Large intestine (tissue), 3 donors: Measurements from ENCODE around the gene ASIC4. TPM values are rescaled to one million over a fixed set of nuclear protein-coding genes. Genes with fewer than 3 reads are reported as not detected.

Source experiments
- DNase-seq, 2 donors: peaks; one replicate each; pipeline versions ENCODE4 v3.0.0 to v3.0.0-alpha.2; 2013
- H3K27ac ChIP-seq: one replicate; pipeline ENCODE4 v1.5.1; 2013; ENCODE audit warnings: low read length
- H3K27me3 ChIP-seq: 2 replicates; pipeline ENCODE4 v1.6.1; 2013; ENCODE audit warnings: low read length; ENCODE audit not compliant: control insufficient read depth, insufficient read depth
- H3K36me3 ChIP-seq: 2 replicates; pipeline ENCODE4 v1.6.1; 2013; ENCODE audit warnings: low read length; ENCODE audit not compliant: control insufficient read depth, insufficient read depth
- H3K4me1 ChIP-seq: one replicate; pipeline ENCODE4 v1.6.1; 2013; ENCODE audit warnings: low read length; ENCODE audit not compliant: control insufficient read depth, insufficient read depth
- H3K4me3 ChIP-seq: one replicate; pipeline ENCODE4 v1.5.1; 2013; ENCODE audit warnings: low read length
- H3K9me3 ChIP-seq: one replicate; pipeline ENCODE4 v1.6.1; 2013; ENCODE audit warnings: mild to moderate bottlenecking, low read depth, low read length, moderate library complexity; ENCODE audit not compliant: control insufficient read depth
- WGBS: methylation state at CpG from one replicate; pipeline ENCODE4 v1.1.5; 2013; ENCODE audit warnings: low lambda C conversion rate; ENCODE audit not compliant: insufficient coverage; 5-methylcytosine and 5-hydroxymethylcytosine counted together
- polyA plus RNA-seq: library from polyadenylated mRNA; unstranded; fragments of 120-200 nt; gene quantifications from one replicate; pipeline ENCODE4 v1.2.1, GENCODE V29; 2013

ASIC4 gene
- polyA plus RNA-seq, 1 donor: 1.1 TPM

- H3K27me3 ChIP-seq: peaks cover 48% of the 10 kb centered on the region
- WGBS: no CpG with 5 or more reads among the region's 4 CpGs
- H3K4me3 ChIP-seq: no peak overlapping the region
- peaks cover 12% of the 10 kb centered on the region for H3K9me3 ChIP-seq
- H3K36me3 ChIP-seq: peaks cover 37% of the 10 kb centered on the region
- H3K4me1 ChIP-seq: peaks cover 24% of the 10 kb centered on the region
- H3K27ac ChIP-seq: no peak overlapping the region
- no peak for DNase-seq
Observed at GRCh38 chr2:219508444-219508734, 5.9 kb upstream of the ASIC4 start.

GRCh38 chr2:219508971-219509779 is 5.1 kb upstream of the ASIC4 start:
- no peak overlapping the region for H3K27ac ChIP-seq
- no peak overlapping the region for H3K4me3 ChIP-seq
- peaks cover 26% of the 10 kb centered on the region for H3K4me1 ChIP-seq
- no peak for DNase-seq
- peaks cover 12% of the 10 kb centered on the region for H3K9me3 ChIP-seq
- no CpG with 5 or more reads among the region's 14 CpGs for WGBS
- peaks cover 29% of the 10 kb centered on the region for H3K36me3 ChIP-seq
- peaks cover 56% of the 10 kb centered on the region for H3K27me3 ChIP-seq

- Histone ChIP-seq H3K4me3 (no peak overlapping the region), H3K9me3 (peaks cover 18% of the 10 kb centered on the region), H3K27ac (no peak overlapping the region), H3K4me1 (peaks cover 28% of the 10 kb centered on the region), H3K27me3 (peaks cover 64% of the 10 kb centered on the region), H3K36me3 (peaks cover 22% of the 10 kb centered on the region)
- DNase-seq: peak in 1 of 2 donors; percentile 55
- 0% methylated on average over 1 of the region's 26 CpGs for WGBS
Observed at GRCh38 chr2:219509780-219510511, 4.3 kb upstream of the ASIC4 start.

- DNase-seq: no peak
- no CpG with 5 or more reads among the region's 22 CpGs for WGBS
- H3K27me3 ChIP-seq: peaks cover 70% of the 10 kb centered on the region
- no peak overlapping the region for H3K4me3 ChIP-seq
- peaks cover 17% of the 10 kb centered on the region for H3K36me3 ChIP-seq
- peaks cover 19% of the 10 kb centered on the region for H3K9me3 ChIP-seq
- no peak overlapping the region for H3K27ac ChIP-seq
- H3K4me1 ChIP-seq: peaks cover 28% of the 10 kb centered on the region
Observed at GRCh38 chr2:219510512-219511135, 3.7 kb upstream of the ASIC4 start.

GRCh38 chr2:219511547-219512325 is 2.5 kb upstream of the ASIC4 start:
- DNase-seq: no peak
- Histone ChIP-seq H3K27me3 (peaks cover 82% of the 10 kb centered on the region), H3K9me3 (peaks cover 19% of the 10 kb centered on the region), H3K27ac (no peak overlapping the region), H3K4me3 (no peak overlapping the region), H3K4me1 (peaks cover 28% of the 10 kb centered on the region), H3K36me3 (peaks cover 6% of the 10 kb centered on the region)
- no CpG with 5 or more reads among the region's 15 CpGs for WGBS

- no peak for DNase-seq
- no CpG with 5 or more reads among the region's 16 CpGs for WGBS
- Histone ChIP-seq H3K36me3 (no peaks in the 10 kb centered on the region), H3K27me3 (peaks cover 90% of the 10 kb centered on the region), H3K4me3 (no peak overlapping the region), H3K27ac (no peak overlapping the region), H3K9me3 (peaks cover 19% of the 10 kb centered on the region), H3K4me1 (peaks cover 28% of the 10 kb centered on the region)
Observed at GRCh38 chr2:219512524-219513216, 1.6 kb upstream of the ASIC4 start.

- no peak overlapping the region for H3K4me3 ChIP-seq
- no peak overlapping the region for H3K27ac ChIP-seq
- DNase-seq: no peak
- H3K4me1 ChIP-seq: peaks cover 24% of the 10 kb centered on the region
- no CpG with 5 or more reads among the region's 4 CpGs for WGBS
- H3K27me3 ChIP-seq: peaks cover 95% of the 10 kb centered on the region
- H3K36me3 ChIP-seq: no peaks in the 10 kb centered on the region
- peaks cover 19% of the 10 kb centered on the region for H3K9me3 ChIP-seq
Observed at GRCh38 chr2:219513787-219514186, 495 bp upstream of the ASIC4 start.

GRCh38 chr2:219514836-219515235 is 554 bp downstream of the ASIC4 start:
- H3K36me3 ChIP-seq: no peaks in the 10 kb centered on the region
- no CpG with 5 or more reads among the region's 21 CpGs for WGBS
- DNase-seq: no peak
- H3K9me3 ChIP-seq: peaks cover 19% of the 10 kb centered on the region
- H3K27me3 ChIP-seq: peaks cover 95% of the 10 kb centered on the region
- no peak overlapping the region for H3K4me3 ChIP-seq
- no peak overlapping the region for H3K27ac ChIP-seq
- peaks cover 17% of the 10 kb centered on the region for H3K4me1 ChIP-seq

GRCh38 chr2:219515874-219516629 is 1.8 kb downstream of the ASIC4 start:
- H3K27me3 ChIP-seq: peaks cover 95% of the 10 kb centered on the region
- no peak overlapping the region for H3K4me3 ChIP-seq
- H3K9me3 ChIP-seq: peaks cover 14% of the 10 kb centered on the region
- no peaks in the 10 kb centered on the region for H3K36me3 ChIP-seq
- no peak overlapping the region for H3K27ac ChIP-seq
- no CpG with 5 or more reads among the region's 17 CpGs for WGBS
- no peak for DNase-seq
- H3K4me1 ChIP-seq: peaks cover 9% of the 10 kb centered on the region
